ENCODE measurements around the gene RCAN1. TPM values are rescaled to one million over a fixed set of nuclear protein-coding genes. Genes with fewer than 3 reads are reported as not detected.

Gene RCAN1
- total and polyA plus RNA-seq, 9 donors = 8.6 to 26.7 (median 10.0) TPM

DNA sequence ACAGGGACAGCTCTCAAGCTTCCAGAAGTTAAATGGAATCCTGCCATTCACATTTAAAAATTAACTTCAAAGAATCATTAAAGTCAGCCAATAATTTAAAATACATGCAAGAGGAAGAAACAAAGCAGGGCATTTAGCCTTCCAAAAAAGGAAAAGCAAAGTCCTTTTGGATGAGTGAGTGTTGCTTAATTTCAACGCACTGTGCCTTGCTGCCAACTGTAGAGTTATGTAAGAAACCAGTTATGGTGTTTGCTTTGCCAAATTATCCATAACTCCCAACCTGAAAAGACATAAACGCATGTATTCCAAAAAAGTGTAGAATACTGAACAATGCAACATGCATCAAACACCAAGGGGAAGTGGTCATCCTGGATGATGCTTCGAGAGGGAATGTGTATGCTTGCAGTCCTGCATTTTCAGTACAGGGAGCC, 86.8 kb downstream of the RCAN1 start:
- Histone ChIP-seq H3K27me3 (no peaks in the 10 kb centered on the region), H3K36me3 (no peaks in the 10 kb centered on the region), H3K4me3 (no peak overlapping the region), H3K27ac (no peak overlapping the region), H3K4me1 (ENCODE audit: insufficient read depth) (peaks cover 3% of the 10 kb centered on the region), H3K9me3 (no peaks in the 10 kb centered on the region)
- intact Hi-C loops (cut with DNase I) = no loop called here
- TF ChIP-seq, protein P1, sequence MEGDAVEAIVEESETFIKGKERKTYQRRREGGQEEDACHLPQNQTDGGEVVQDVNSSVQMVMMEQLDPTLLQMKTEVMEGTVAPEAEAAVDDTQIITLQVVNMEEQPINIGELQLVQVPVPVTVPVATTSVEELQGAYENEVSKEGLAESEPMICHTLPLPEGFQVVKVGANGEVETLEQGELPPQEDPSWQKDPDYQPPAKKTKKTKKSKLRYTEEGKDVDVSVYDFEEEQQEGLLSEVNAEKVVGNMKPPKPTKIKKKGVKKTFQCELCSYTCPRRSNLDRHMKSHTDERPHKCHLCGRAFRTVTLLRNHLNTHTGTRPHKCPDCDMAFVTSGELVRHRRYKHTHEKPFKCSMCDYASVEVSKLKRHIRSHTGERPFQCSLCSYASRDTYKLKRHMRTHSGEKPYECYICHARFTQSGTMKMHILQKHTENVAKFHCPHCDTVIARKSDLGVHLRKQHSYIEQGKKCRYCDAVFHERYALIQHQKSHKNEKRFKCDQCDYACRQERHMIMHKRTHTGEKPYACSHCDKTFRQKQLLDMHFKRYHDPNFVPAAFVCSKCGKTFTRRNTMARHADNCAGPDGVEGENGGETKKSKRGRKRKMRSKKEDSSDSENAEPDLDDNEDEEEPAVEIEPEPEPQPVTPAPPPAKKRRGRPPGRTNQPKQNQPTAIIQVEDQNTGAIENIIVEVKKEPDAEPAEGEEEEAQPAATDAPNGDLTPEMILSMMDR (IDR thresholded peaks at IDR 0.05) = no peak
- TF ChIP-seq POLR2A (IDR thresholded peaks at IDR 0.05) = no peak
- no peak for TF ChIP-seq EP300 (IDR thresholded peaks at IDR 0.05)
- 80 to 89% (median 85%) methylated on average over 3 of the region's 3 CpGs for WGBS, 3 donors
- DNase-seq = no peak

DNA sequence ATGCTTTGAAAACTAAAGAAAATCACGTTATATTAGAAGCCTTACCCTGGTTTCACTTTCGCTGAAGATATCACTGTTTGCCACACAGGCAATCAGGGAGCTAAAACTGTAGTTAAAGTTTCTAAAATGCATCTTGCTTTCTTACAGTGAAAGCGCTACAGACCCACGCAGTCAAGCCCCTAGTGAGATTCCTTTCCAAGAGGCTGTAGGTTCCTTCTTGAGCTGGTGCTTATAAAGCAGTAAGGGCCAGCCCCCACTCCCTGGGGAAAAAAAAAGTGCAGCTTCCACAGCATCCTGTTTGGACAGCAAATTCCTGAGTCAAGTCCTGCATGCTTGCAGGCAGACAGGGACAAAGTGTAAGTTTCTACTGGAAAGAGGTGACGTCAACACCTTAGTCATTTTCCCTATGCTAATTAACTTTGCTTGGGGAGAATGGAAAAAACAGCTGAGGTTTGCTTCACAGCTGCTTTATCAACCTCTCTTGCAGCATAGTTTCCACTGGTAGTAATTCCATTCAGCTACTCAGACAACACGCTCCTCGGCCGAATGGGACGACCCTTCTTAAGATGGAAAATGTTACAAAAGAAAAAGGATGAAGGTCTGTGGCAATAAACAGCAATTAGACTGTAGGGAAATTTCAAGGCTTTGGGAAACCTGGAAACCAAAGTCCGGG, 88.2 kb downstream of the RCAN1 start:
- H3K27me3 ChIP-seq = no peaks in the 10 kb centered on the region

DNA sequence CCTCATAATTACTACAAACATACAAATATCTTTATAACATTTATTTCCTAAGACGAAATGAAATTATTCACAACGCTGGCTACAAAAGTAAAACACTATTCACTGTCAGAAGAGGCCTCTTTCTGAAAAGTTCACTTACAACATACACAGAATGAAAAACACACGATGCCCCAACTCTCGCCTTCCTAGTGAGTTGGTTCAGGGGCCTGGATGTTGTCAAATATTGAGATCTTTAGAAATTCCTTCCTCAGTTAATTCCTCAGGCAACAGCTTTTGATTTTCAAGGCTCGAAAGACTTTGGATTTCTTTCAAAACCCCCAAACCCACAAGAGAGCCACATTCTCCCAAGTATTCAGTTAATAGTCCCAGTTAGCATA, 88.7 kb downstream of the RCAN1 start:
- 4 to 8% (median 6%) methylated on average over 5 of the region's 5 CpGs for WGBS, 3 donors
- peaks cover 3% of the 10 kb centered on the region for H3K4me1 ChIP-seq (ENCODE audit: insufficient read depth)
- no peak for DNase-seq
- no peaks in the 10 kb centered on the region for H3K9me3 ChIP-seq
- H3K27ac ChIP-seq = peak overlapping the region; percentile 31 to 83
- H3K36me3 ChIP-seq = no peaks in the 10 kb centered on the region
- H3K27me3 ChIP-seq = no peaks in the 10 kb centered on the region
- intact Hi-C loops (cut with DNase I) = no loop called here
- H3K4me3 ChIP-seq = peak overlapping the region; percentile 43
- TF ChIP-seq POLR2A (IDR thresholded peaks at IDR 0.05) = no peak
- TF ChIP-seq EP300 (IDR thresholded peaks at IDR 0.05) = no peak
- TF ChIP-seq, protein P1 (IDR thresholded peaks at IDR 0.05) = no peak

More for the DNA sequence above, 88.2 kb downstream of the RCAN1 start:
- Histone ChIP-seq H3K4me1 (ENCODE audit: insufficient read depth) (peaks cover 3% of the 10 kb centered on the region), H3K4me3 (peak overlapping the region; percentile 43), H3K9me3 (no peaks in the 10 kb centered on the region), H3K27ac (peak overlapping the region; percentile 31 to 83), H3K36me3 (no peaks in the 10 kb centered on the region)
- intact Hi-C loops (cut with DNase I) = no loop called here
- peak; percentile 45 to 78 (median 62) for DNase-seq
- TF ChIP-seq EP300 (IDR thresholded peaks at IDR 0.05) = peak; percentile 88
- TF ChIP-seq, protein P1 (IDR thresholded peaks at IDR 0.05) = no peak
- 2 to 5% (median 3%) methylated on average over 10 of the region's 10 CpGs for WGBS, 3 donors

DNA sequence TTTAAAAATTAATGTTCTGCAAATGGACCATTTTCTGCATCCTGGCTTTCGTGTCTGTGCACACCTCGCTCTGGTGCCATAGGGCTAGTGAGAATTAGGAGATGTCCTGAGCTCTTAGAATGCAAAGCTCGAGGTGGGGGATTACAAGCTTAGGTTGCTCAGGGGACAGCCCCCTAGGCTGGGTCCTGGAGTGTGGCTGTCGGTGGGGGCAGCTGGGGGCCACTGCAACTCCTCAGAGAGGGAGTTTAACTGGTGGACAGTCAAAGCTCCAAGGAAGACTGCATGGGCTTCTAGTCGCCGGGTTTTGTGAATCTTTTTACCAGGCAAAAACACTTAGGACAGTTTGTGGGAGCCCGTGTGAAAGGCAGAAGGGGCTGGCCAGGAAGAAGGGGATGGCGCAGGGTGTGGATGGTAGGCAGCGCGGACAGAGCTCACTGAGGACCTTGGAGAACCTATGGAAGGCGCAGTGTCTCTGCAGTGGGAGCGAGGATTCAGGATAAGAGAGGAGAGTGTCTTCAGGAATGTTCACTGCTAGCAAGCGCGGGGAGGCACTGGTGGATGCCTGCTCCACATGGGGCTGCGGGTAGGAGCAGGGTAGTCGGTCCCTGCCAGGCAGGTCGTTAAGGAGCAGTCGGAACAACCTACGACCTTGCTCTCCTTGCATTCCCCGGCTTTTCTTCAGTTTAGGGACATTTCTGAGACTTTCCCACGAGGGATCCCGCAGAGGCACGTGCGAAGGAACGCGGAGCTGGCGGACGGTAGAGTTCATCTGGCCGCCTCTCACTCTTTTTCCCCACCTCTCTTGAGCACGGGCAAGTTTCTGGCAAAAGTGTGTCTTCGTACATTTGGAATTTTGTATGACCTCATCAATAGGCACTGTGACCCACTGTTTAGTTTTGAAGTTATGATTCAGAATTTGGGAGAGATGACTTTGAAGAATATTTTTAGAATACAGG, 90.0 kb downstream of the RCAN1 start:
- Histone ChIP-seq H3K27me3 (no peaks in the 10 kb centered on the region), H3K36me3 (no peaks in the 10 kb centered on the region), H3K4me1 (ENCODE audit: insufficient read depth) (peaks cover 3% of the 10 kb centered on the region), H3K27ac (peak overlapping the region in 1 of 2 donors; percentile 83), H3K9me3 (no peaks in the 10 kb centered on the region), H3K4me3 (peak overlapping the region; percentile 10)
- intact Hi-C loops (cut with DNase I) = no loop called here
- DNase-seq = no peak
- TF ChIP-seq, protein P1 (IDR thresholded peaks at IDR 0.05) = no peak
- 55 to 61% (median 60%) methylated on average over 31 of the region's 31 CpGs for WGBS, 3 donors
